Astrocyte of the cerebellum (primary cell): ENCODE results near the gene ARL13A.
"Not testable (repeated sequence)": the region's sequence is repeated elsewhere in the genome, so short reads cannot be mapped to it uniquely, and the experiment has no call there.

ENCODE experiments used
- DNase-seq: peaks from one replicate; pipeline ENCODE4 v3.0.0-alpha.2; 2011; ENCODE audit warnings: low read depth
- H3K4me3 ChIP-seq: 2 replicates; pipeline ENCODE4 v1.5.1; 2011; ENCODE audit warnings: mild to moderate bottlenecking, low read depth, low read length, moderate library complexity
- CTCF ChIP-seq: IDR thresholded peaks from 2 replicates; pipeline ENCODE4 v1.5.1; 2012; ENCODE audit warnings: low read length, low read depth, moderate library complexity, mild to moderate bottlenecking; ENCODE audit errors: missing control alignments
- in situ Hi-C: cut with HindIII; loops from 2 replicates; pipeline ENCODE4 v1.10.0; 2017; ENCODE audit warnings: low sequenced_read_pairs

ARL13A gene

GRCh38 chrX:100999451-100999850 is 29.9 kb downstream of the ARL13A start:
- TF ChIP-seq CTCF, result no peak

GRCh38 chrX:101009090-101009489 is 39.6 kb downstream of the ARL13A start:
- no peak overlapping the region for H3K4me3 ChIP-seq
- in situ Hi-C loops, result no loop called here
- no peak for DNase-seq
- no peak for TF ChIP-seq CTCF

More at GRCh38 chrX:100999451-100999850, 29.9 kb downstream of the ARL13A start:
- in situ Hi-C loops, result no loop called here
- DNase-seq, result no peak
- H3K4me3 ChIP-seq, result no peak overlapping the region

- in situ Hi-C loops, DNase-seq, H3K4me3 ChIP-seq: not testable (repeated sequence)
Measured at GRCh38 chrX:101012031-101012430, 42.5 kb downstream of the ARL13A start.

GRCh38 chrX:101022020-101022419 is 52.5 kb downstream of the ARL13A start:
- in situ Hi-C loops, result no loop called here
- DNase-seq, result no peak
- H3K4me3 ChIP-seq, result no peak overlapping the region
- no peak for TF ChIP-seq CTCF

DNA sequence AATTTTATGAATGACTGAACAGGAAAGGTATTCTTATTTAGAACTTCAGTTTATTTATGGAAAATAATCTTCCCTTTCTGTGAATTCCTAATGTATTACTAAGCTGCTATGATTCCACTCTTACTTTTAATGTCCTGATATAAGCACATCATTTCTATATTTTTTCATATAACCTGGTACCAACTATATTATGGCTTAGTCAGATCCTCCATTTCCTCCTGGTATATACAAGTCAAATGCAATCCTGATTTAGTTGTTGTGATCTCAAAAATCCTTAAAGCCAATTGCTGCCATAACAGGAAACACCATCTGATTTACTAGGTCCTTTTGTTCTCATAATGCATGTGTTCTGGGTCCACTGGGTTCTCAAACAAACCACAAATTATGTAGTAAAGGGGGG is 55.6 kb downstream of the ARL13A start:
- no peak for DNase-seq
- in situ Hi-C loops, result no loop called here
- no peak overlapping the region for H3K4me3 ChIP-seq
- TF ChIP-seq CTCF, result no peak

GRCh38 chrX:101028562-101028961 is 59.1 kb downstream of the ARL13A start:
- no peak for DNase-seq
- H3K4me3 ChIP-seq, result no peak overlapping the region
- no peak for TF ChIP-seq CTCF
- in situ Hi-C loops, result no loop called here

DNA sequence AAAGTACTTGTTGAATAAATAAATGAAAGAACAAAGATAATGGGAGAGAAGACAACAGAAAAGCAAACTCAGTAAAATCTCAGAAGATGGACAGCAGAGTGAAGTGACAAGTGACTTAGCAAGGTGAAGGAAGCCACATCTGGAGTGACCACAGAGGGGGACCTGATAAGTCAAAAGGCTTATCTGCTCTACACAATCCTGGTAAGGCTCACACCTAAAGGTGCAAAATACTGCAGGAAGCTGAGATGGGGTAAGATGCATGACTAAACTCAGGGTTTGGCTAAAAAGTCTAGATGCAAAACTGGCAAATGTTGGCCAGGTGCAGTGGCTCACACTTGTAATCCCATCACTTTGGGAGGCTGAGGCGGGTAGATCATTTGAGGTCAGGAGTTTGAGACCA is 60.2 kb downstream of the ARL13A start:
- no peak for DNase-seq
- in situ Hi-C loops, result no loop called here
- TF ChIP-seq CTCF, result no peak

More for the DNA sequence above, 60.2 kb downstream of the ARL13A start:
- no peak overlapping the region for H3K4me3 ChIP-seq
